Activated CD4-positive, alpha-beta T cell treated with anti-CD3 and anti-CD28 coated beads for 4 hours (primary cell): ENCODE data around the gene DNAJC5.
A peak's percentile ranks its signal among the peaks of the same experiment; 100 is the strongest.
"Not testable (repeated sequence)": the region's sequence is repeated elsewhere in the genome, so short reads cannot be mapped to it uniquely, and the experiment has no call there.

Experiments
- DNase-seq, 2 donors: peaks; one replicate each; pipeline ENCODE4 v3.0.0-alpha.2; 2020

DNAJC5 gene

DNA sequence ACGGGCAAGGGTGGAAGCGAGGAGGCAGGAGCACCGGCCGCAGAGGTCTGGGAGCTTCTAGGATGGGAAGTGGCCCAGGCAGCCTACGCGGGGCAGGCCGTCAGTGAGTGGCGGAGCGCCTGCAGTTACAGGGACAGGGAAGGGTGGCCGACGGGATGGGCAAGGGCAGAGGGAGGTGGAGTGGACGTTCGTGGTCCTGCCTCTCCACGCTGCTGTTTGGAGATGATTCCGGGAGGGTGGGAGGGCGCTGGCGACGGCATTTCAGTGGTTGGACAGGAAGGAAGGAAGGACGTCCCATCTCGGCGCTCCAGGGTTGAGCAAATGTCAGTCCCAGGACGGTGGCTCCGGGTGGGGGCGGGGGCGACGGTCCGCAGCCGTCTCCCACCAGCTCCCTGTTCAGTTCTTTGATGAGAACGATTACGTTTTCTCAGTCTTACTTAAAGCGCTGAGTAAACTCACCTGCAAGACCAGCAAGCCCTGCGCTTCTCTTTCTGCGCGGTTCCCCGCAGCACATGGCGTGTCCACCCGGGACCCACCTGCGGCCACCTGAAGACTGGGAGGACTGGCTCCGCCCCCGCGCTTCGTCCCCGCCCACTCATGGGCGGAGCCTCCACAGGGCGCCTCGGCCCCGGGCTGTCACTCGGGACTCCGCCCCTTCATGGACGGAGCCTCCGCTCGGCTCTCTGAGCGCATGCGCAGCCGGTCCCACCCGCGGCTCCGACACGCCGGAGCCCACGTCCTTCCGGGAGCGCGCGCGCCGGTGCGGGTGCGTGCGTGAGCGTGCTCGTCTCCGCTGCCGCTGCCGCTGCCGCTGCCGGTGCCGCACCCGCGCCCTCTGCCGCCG, at the start of gene DNAJC5:
Gene DNAJC5 (plus strand): TSS at position 769 of the 844 bp plus-strand sequence. CDS start 33,220 bp downstream, outside the sequence.
- DNase-seq: peak; percentile 95 to 96

GRCh38 chr20:63846128-63846771, 48.7 kb upstream of the DNAJC5 start:
- DNase-seq: no peak

- no peak for DNase-seq
Observed at GRCh38 chr20:63846888-63847236, 48.1 kb upstream of the DNAJC5 start.

- DNase-seq: no peak
Observed at GRCh38 chr20:63847237-63848002, 47.5 kb upstream of the DNAJC5 start.

GRCh38 chr20:63848003-63848911, 46.7 kb upstream of the DNAJC5 start:
- DNase-seq: no peak

DNA sequence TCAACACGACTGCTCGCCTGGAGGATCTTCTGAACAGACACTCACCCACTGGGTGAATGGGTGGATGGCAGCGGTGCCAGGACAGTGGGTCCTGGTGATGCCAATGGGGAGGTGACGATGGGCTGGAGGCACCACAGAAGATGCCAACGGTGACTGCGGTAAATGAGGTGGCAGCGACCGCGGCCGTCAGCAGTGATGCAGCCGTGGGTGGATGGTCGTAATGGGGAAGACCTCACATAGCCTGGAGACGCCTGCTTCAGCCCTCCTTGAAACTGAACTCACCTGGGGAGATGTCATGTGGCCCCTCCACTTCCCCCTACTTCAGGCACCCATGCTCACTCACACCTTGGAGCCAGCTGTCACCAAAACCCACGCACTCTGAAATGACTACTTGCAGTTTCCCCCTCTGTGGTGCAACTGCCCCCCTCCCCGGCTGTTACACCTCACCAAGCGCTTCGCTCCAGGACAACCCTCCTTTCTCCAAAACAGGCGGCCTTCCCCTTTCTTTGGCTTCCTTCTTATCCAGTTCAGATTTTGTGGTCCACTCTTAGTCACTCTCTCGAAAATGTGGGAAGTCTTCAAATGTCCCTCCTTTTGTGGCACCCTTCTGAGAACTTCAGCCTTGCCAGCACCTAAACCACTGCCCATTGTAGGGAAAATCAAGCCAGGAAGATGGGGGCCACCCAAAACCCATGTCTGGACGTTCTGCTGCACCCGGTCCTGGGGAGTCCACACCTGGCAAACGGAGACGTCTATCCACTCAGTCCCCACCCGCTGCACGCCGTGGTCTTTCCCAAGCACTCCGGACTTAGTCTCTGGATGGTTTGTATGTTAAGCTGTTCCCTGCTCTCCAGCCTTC, 44.0 kb upstream of the DNAJC5 start:
- no peak for DNase-seq

DNA sequence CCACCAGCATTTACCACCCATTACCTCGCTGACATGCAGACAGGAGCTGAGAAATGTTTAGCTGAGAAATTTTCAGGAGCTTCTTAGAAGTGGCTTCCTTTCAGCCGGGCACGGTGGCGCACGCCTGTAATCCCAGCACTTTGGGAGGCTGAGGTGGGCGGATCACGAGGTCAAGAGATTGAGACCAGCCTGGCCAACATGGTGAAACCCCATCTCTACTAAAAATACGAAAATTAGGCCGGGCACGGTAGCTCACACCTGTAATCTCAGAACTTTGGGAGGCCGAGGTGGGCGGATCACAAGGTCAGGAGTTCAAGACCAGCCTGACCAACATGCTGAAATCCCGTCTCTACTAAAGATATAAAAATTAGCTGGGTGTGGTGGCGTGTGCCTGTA, 43.4 kb upstream of the DNAJC5 start:
- DNase-seq: not testable (repeated sequence)

- not testable (repeated sequence) for DNase-seq
Observed at GRCh38 chr20:63853733-63854068, 41.2 kb upstream of the DNAJC5 start.

- no peak for DNase-seq
Observed at GRCh38 chr20:63854069-63854765, 40.7 kb upstream of the DNAJC5 start.

DNA sequence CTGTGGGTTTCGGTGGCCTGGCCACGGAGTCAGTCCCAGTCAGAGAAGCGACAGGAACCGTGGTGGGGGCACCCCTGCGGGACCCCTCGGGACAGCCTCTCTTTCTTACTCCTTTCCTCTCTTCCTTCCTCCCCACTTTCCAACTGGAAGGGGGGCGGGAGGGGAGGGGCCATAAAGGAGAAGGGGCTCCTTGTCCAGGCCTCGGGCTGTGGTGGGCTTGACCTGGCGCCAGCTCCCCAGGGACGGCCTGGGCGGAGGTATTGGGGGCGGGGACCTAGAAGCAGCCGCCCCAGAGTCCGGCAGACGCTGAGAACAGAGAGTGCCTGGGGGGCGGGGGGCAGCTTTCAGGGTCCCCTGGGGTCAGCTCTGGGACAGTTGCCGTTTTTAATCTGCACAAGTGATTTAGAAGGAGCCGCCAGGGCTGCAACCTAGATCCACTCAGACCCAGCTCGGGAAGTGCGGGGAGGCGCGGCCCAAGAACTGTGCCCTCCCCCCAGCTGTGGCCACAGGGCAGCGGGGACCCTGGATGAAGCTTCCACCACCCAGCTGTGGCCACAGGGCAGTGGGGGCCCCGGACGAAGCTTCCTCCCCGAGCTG, 40.1 kb upstream of the DNAJC5 start:
- DNase-seq: no peak

DNA sequence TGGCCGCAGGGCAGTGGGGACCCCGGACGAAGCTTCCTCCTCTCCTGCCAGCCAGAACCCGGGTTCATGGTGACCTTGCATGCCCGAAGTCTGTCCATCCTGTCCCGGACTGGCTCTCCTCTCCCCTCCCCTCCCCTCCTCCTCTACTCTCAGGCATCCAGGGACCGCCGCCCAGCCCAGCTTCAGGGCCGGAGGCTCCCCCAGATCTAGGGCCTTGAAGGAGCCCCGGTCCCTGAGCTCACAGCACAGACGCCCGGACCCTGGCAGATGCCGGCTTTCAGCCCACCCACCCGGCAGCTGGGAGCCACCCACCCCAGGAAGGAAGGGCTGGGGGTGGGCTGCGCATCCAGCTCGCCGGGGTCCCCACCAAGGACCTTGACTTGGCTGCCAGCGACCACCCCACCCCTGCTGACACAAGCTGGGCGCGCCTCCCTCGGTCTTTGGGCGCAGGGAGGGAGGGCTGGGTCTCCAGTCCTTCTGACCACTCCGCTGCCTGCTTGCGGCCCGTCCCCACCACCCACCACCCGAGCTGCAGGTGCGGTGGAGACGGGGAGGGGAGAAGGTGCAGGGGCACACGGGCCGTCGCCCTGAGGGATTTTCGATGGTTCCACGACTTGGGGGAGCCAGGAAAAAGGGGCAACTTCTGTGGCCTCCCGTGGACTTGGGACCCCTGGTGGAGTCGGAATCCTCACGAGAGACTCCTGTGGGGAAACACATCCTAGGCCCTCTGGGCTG, 39.4 kb upstream of the DNAJC5 start:
- no peak for DNase-seq

DNA sequence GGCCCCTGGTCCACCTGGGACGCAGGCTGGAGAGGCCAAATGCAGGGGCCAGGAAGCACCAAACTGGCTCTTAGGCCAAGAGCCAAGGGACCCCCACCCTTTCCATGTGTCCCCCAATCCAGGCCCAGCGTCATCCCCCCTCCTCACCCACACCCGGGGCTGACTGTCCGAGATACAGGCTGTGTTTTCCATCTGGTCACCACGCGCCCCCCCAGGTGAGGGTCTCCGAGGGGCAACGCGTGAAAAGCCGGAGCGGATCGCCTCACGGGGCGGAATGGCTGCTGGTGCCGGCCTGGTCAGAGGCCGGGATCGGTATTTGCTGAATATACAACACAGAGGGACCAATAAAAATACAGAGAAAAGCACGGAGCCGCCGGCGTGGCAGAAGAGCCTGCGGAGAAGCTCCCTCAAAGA, 38.8 kb upstream of the DNAJC5 start:
- DNase-seq: no peak

DNA sequence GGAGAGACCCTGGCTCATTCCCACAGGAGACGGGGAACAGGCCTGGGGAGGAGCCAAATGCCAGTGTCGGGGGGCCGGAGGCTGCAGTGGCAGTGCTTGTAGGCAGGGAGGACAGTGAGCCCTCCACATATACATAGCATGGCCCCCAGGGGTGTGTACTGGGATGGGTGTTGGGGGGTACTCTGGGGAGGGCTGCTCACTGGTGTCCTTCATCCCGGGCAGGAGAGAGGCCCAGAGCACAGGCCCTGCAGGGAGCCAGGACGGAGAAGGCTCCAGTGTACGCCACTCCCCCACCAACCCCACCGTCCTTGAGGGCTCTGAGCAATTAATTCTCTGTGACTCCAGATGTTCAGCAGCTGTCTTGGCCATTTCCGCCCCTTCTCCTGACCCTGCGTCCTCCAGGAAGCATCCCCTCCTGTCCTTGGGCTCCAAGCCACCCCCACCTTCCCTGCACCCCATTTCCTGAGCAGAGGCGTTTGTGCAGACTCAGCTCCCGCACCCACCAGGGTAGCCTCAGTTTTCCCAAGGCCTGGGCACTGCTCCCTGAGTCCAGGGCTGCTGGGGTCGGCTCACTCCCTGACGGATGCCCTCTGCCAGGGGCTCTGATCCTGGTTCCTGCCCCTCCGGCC, 37.0 kb upstream of the DNAJC5 start:
- DNase-seq: no peak

DNA sequence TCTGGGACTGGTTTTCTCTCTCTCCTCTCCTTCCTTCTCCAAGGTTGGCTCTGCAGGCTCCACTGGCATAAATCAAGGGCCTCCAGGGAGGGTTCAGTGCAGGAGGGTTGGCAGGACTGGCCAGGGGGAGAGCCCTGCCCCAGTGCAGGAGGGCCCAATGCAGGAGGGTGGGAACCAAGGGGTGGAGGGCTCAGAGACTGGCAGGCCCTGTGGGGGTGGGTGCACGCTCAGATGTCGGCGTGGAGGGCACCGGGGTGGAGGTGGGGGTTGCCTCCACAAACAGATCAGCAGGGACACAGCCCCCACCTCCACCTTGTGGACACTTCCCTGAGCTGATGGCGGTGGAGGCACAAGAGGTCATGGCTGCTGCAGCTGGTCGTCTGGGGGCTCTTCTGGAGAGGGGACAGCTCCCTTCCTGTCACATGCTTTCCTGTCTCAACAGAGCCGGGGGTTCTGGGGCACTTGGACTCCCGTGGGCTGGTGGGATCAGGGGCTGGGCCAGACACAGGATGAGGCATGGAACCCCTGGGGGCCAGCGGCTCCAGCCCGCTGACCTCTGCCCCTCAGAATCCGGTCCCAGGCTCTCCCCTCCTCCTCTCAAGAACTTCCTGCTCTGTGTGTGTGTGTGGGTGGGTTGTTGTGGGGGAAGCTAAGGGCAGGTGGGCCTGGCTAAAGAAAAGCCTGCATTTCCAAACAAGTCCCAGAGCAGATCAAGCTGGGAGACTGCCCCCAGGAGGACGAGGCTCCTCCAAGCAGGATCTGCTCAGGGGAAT, 36.3 kb upstream of the DNAJC5 start:
- DNase-seq: no peak

DNA sequence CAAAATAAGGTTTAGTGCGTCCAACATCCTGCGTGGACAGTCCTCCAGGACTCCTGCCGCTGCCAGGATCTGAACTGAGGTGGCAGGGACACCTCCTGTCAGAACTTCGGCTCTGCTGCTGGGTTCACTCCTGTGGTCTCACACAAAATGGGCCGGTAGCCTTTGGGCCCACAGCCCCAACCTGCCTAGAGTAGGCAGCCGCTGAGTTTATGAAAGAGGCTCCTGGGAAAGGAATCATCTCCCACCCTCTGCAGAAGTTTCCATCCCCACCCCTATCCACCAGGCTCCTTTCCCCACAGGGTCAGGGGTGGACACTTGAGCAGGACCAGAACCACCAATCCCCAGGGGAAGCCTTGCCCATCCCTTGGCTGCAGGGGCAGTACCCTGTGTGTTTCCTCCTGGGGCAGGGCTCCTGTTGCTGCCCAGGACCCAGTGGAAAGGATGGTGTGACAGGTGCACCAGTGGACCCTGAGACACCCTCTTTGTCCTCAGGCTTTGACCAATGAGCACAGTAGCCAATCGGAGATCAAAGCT, 35.7 kb upstream of the DNAJC5 start:
- DNase-seq: no peak

DNA sequence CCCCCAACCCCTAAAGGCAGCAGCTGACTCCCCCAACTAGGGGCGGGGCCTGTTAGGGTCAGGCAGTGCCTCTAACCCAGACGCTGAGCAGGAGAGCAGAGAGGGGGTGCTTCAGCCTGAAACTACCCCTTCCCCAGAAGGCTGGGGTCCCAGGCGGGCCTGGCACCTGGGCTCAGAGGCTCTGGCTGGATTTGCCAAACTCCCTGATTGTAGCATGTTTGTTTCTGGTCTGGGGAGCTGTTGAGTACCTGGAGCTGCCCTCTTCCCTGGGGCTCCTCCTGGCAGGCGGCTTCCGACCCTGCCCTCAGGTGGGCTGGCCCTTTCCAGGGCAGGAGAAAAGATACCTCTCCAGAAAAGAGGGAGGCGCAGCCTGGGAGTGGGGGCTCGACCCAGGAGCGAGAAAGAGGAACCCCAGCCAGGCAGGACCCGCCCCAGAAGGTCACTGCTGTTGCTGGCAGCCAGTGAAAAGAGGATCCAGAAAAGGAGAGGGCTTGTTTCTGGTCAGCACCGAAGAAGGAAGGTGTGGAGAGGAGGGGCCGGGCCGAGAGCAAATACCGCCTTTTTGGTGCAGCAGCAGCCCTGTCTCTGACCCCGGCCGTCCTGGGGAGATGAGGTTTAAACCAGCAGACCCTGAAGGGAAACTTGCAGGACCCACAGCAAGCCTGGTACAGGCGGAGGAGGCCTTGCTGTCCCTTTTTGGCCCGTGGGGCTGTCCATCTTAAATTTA, 34.4 kb upstream of the DNAJC5 start:
- DNase-seq: no peak

DNA sequence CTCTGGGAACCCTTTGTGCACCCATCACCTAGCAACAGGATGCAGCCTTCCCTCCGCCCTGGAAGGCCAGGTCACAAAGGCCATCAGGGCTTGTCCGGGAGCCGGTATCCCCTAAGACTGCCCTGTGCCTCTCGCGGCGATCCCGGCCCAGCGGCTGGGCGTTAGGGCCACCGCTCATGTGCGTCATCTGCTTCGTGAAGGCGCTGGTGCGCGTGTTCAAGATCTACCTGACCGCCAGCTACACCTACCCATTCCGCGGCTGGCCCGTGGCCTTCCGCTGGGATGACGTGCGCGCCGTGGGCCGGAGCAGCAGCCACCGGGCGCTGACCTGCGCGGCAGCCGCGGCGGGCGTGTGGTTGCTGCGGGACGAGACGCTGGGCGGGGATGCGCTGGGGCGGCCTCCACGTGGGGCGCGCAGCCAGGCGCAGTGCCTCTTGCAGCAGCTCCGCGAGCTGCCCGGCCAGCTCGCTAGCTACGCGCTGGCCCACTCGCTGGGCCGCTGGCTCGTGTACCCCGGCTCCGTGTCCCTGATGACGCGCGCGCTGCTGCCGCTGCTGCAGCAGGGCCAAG, 33.5 kb upstream of the DNAJC5 start, which contains the start of gene ABHD16B:
Gene ABHD16B (plus strand): TSS at position 134 of the 570 bp plus-strand sequence. CDS start 43 bp downstream, at position 177.
- DNase-seq: no peak
